Left renal cortex interstitium (tissue), 4 donors: ENCODE results near the gene SETD3. TPM values are rescaled to one million over a fixed set of nuclear protein-coding genes. Genes with fewer than 3 reads are reported as not detected.

Experiments used
- DNase-seq, 4 donors: peaks; one replicate each; pipeline ENCODE4 v3.0.0-alpha.2; 2013; ENCODE audit warnings: low read depth in 4 of 4, low spot score in 2 of 4, missing footprints in 1 of 4
- polyA plus RNA-seq, 4 donors: library from polyadenylated mRNA; unstranded; fragments of 120-200 nt; gene quantifications; one replicate each; pipeline ENCODE4 v1.2.1, GENCODE V29; 2013; ENCODE audit not compliant: insufficient read length in 4 of 4

SETD3 gene
- polyA plus RNA-seq, result 10 to 100 TPM; 57.5 to 69.1 (median 63.2) TPM

- no peak for DNase-seq
Measured at GRCh38 chr14:99479906-99480869, at the start of gene SETD3. TSS of gene SETD3 (minus strand) at chr14:99480859. CDS start at chr14:99465805, 15,054 bp downstream.

GRCh38 chr14:99529899-99530298, 49.2 kb upstream of the SETD3 start:
- DNase-seq, result no peak

GRCh38 chr14:99527427-99528076, 46.9 kb upstream of the SETD3 start:
- no peak for DNase-seq

- no peak for DNase-seq
Measured at GRCh38 chr14:99527026-99527425, 46.4 kb upstream of the SETD3 start.

GRCh38 chr14:99525699-99526080, 45.0 kb upstream of the SETD3 start:
- no peak for DNase-seq

- DNase-seq, result no peak
Measured at GRCh38 chr14:99524804-99525698, 44.4 kb upstream of the SETD3 start.

- DNase-seq, result no peak
Measured at GRCh38 chr14:99524091-99524661, 43.5 kb upstream of the SETD3 start.

- DNase-seq, result no peak
Measured at GRCh38 chr14:99523704-99524055, 43.0 kb upstream of the SETD3 start.

- DNase-seq, result peak in 1 of 4 donors; percentile 51
Measured at GRCh38 chr14:99522934-99523703, 42.5 kb upstream of the SETD3 start.

GRCh38 chr14:99522457-99522891, 41.8 kb upstream of the SETD3 start:
- DNase-seq, result no peak

GRCh38 chr14:99522025-99522401, 41.4 kb upstream of the SETD3 start:
- DNase-seq, result no peak

GRCh38 chr14:99521176-99522024, 40.7 kb upstream of the SETD3 start:
- no peak for DNase-seq

- DNase-seq, result no peak
Measured at GRCh38 chr14:99520571-99521081, 40.0 kb upstream of the SETD3 start.

- no peak for DNase-seq
Measured at GRCh38 chr14:99519931-99520421, 39.3 kb upstream of the SETD3 start.

GRCh38 chr14:99519347-99519881, 38.8 kb upstream of the SETD3 start:
- no peak for DNase-seq

GRCh38 chr14:99518441-99519346, 38.0 kb upstream of the SETD3 start:
- DNase-seq, result no peak
